Measurements from ENCODE around the gene CARD19.
"Not testable (repeated sequence)": the region's sequence is repeated elsewhere in the genome, so short reads cannot be mapped to it uniquely, and the experiment has no call there.

Gene CARD19

DNA sequence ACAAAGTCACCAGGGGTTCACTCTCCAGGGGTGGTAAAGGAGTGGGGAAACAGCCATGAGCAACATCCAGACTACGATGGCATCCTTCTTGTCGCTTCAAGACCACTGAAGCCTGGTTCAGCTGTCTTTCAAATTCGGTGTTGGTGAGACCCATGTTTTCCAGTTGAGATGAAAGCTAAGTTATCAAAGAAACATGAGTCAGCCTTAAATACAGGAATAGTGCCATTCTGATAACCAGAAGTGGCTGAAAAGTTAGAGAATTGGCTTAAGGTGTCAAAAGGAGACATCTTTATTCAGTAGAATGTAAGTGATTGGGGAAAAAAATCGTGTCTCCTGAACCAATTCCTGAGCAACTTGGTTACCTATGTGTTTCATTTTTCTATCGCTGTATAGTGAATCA is 7.0 kb upstream of the CARD19 start:
- no peak for DNase-seq

DNA sequence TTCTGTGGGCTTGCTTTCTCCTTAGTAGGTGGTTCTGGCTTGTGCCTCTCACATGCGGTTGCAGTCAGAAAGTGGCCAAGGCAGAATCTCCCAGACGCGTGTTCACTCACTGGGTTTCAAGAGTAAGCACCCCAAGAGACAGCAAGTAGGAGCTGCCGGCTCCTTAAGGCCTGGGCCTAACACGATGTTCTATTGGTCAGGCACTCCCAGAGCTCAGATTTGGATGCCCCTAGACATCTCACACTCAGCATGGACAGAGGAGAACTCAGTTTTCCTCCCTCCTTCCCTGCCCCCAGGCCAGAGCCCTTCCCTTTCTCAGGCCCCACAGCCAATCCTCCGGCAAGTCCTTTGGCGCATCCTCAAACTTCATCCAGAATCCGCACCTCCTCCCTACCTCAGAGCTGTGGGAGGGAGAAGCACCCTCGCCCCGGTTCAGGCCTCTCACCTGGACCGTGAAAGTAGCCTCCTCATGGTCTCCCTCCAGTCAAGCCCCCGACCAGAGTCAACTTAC is 6.5 kb upstream of the CARD19 start:
- no peak for DNase-seq

DNA sequence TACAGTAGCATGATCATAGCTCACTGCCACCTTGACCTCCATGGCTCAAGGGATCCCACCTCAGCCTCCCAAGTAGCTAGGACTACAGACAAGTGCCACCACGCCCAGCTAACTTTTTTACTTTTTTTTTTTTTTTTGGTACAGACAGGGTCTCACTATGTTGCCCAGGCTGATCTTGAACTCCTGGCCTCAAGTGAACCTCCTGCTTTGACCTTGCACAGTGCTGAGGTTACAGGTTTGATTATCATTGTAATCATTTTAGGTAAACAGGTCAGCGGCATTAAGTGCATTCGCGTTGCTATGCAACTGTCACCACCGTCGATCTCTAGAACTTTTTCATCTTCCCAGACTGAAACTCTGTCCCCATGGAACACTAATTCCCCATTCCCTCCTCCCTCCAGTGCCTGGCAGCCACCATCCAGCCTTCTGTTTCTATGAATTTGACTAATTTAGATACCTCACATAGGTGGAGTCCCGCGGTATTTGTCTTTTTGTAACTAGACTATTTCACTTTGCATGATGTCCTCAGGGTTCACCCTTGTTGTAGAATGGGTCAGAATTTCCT is 5.8 kb upstream of the CARD19 start:
- DNase-seq: no peak

DNA sequence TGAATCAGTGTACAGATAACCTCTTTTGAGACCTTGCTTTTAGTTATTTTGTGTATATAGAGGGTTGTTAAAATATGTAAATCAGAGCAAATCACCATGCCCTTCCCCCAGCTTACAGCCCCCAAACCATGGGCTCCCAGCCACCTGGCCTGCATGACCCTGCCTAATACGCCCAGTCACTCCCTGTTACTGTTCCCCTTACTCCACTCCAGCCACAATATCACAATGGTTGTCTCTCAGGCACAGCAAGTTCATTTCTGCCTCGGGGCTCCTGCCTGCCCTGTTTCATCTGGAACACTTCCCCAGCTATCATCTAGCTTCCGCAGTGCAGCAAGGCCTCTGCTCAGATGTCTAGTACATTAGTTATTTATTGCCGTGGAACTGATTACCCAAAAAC is 5.0 kb upstream of the CARD19 start:
- no peak for DNase-seq

DNA sequence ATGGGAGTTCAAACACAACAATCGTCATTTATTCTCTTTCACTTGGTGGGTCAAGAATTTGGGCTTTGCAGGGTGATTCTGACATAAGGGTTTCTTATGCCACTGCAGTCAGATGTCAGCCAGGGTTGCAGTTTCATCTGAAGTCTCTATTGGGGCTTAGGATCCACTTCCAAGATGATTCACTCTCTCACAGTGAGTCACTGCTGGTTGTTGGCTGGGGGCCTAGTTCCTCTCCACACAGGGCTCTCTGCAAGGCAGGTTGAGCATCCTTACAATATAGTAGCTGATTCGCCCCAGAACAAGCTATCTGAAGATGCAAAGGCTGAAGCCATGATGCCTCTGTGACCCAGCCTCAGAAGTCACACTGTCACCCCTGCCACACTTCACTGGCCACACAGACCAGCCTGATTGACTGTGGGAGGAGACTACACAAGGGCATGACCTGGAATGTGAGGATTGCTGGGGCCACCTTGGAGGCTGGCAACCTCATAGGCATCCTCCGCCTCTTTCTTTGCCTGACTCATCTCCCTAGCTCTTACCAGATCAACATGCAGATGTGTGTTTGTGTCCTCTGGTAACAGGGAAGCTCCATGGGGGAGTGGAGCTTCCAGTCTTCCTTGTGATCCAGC is 4.5 kb upstream of the CARD19 start:
- peak; percentile 92 for DNase-seq

DNA sequence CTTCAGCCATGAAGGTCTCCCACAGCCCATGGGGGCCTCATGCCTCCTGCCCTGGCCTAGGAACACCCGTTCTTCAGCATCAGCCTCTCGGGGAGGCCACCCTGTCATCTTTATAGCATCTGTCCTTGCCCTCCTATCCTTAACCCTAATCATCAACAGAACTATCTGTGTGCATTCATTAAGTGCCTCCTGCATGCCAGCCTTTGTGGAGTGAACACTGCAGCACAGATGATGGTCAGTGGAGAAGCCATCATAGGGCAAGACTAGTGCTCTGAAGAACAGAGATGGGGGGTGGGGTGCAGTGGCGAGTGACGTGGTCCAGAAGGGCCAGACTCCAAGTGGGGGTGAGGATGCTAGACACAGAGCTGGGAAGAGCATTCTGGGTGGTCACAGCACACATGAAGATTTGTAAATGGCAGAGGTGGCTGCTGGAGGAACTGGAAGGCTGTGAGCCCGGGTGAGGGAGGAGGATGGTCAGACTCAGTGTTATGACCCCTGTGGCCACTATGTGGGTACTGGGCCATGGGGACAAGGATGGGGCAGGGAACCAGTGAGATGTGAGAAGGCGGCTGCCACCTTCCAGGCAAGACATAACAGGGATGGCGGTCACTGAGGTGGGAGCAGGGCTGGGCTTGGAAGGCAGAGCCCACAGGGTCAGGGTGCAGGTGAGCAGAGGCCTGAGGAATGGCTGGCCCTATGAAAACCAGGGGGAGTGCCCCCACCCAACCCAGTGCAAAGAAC is 3.6 kb upstream of the CARD19 start:
- no peak for DNase-seq

DNA sequence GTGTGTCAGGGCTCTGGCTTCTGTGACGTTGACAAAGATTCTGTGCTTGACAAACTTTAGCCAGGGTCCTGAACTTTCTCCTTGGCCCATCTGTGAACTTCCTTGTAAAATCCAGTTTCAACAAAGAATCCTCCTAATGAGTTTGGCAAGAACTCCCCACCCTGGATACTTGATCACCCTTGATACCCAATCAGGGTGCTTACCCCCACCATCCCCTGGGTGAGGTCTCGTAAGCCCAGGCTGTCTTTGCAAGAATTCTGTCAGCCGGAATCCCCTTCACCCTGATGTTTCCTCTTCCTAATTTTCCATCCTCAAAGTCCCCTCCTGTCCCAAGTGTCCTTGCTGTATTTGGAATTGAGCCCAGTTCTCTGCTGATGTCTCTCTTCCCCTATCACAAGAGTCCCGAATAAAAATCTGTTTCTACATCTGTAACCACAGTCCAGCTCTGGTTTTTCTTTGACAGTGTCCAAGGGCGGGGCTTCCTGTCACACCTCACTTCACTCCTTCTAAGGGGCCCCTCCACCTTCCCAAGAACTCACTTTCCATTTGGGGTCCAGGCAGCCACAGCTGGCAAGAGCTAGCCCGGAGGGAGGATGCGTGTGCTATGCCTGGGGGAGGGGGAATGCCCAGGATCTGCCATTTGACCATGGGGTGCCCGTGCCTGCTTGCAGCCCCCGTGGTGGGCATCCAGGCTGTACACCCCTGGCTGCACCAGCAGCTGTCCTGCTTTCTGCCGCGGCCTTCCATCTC is 2.7 kb upstream of the CARD19 start:
- DNase-seq: no peak

DNA sequence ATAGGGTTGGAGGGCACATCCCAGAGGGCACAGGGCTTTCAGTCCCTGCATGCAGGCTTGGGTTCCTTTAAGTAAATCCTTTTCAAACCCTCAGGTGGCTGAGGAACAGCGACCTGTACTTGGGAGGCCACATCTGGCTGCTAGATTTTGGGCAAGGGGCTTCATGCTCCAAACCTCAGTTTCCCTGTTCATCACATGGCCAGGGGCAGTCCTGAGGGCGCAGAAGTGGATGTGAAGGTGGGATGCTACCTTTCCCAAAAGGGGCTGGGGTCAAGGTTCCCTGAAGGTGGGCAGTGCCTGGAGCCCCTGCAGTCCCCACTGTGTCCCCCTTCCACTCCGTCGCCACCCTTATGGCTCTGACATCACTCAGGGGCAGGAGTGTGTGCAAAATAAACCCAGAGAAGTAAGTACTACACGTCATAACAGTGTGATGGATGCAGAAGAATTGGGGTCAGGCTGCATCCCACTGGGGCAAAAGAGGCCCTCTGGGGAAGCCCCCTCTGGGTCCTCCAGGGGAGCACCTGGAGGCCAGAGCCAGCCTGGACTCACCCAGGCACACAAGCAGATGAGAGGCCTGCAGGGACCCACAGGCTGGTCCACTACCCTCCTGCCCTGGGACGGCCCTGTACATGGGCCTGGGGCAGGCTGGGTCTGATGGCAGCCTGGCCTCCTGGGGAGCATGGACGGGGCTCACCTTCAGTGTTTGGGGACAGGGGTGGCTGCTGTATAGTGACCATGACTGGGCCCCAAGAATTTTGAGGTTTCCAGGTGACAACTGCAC is 1.9 kb upstream of the CARD19 start:
- no peak for DNase-seq

DNA sequence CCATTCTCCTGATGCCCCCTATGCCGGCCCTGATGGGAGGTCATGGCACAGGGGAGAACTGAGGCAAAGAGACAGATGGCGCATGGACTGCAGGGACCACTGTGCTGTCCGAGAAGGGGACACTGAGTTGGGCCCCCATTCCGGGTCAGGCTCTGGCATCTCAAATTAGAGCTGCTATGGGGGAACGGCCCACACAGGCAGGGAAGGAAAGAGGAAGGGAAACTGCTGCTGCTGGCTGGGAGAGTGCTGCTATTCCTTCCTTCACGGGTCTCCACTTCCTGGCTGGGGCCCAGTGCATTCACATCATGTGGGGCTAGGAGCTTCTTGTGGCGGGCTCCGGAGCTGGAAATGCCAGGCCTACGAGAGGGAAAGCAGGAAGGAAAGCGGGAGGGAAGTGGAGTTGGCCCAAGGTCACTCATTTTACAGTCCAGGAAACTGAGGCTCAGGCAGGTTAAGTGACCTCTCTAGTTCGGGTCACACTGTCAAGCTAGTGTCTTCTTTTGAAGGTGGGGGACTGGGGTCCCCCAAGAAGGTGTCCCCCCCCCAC is 1.3 kb upstream of the CARD19 start:
- DNase-seq: no peak

DNA sequence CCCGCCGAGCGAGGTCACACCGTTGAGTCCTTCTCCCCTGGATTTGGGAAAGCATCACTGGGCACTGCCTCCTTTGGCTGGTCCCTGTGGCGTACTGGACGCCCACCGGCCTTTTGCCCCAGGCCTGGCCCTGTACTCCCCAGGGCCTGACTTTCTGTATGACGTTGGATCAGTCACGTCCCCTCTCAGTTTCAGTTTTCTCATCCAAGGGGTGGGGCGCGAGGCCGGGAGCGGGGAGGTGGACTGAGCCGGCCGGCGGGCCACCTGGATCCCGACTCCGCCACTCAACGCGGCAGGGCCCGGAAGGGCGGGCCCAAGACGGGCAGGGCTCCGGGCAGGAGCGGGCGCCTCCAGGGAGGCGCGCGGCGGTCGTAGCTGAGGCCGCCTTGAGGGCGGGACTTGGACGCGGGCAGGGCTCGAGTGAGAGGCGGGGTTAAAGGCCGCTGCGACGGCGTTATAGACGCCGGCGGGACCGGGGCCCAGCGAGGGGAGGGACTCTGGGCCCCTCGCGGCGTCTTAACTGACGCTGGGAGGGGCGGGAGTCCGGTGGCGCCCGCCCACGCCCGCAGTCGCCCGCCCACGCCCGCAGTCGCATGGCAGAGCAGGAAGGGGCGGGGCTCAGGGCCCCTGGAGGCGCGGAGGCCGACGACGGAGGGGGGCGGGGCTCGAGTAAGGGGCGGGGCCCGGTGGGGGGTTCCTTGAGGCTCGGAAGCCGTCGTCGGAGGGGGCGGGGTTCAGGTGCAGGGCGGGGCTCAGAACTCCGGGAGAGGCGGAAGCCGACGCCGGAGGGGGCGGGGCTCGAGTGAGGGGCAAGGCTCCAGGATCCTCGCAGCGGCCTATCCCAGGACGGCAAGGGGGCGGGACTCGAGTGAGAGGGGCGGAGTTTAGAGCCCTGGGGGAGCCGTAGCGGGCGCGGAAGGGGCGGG is 549 bp upstream of the CARD19 start:
- peak; percentile 98 for DNase-seq

DNA sequence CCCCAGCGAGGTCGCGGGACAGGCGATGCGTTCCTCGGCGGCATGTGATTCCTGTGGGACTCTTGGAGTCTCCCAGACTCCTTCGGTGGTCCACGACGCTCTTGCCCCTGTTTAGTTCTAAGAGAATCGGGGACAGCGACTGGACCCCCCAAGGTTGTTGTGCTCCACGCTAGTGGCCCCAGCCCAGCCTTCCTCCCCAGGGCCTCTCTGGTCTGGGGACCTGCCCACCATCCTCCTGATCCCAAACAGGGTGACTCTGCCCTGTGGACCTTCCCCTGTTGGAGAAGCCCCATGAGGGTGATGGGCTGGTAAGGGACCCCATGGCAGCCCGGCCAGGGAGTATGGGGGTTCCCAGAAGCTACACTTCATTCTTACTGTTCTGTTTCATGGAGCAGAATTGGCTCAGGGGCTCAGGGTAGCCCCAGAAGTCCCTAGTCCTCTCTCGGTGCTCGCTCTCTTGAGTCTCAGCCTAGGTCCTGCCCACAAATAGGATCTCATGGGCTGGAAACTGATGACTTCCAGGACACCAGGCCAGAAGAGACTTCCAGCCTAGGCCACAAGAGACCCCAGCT is 880 bp downstream of the CARD19 start:
- DNase-seq: no peak

DNA sequence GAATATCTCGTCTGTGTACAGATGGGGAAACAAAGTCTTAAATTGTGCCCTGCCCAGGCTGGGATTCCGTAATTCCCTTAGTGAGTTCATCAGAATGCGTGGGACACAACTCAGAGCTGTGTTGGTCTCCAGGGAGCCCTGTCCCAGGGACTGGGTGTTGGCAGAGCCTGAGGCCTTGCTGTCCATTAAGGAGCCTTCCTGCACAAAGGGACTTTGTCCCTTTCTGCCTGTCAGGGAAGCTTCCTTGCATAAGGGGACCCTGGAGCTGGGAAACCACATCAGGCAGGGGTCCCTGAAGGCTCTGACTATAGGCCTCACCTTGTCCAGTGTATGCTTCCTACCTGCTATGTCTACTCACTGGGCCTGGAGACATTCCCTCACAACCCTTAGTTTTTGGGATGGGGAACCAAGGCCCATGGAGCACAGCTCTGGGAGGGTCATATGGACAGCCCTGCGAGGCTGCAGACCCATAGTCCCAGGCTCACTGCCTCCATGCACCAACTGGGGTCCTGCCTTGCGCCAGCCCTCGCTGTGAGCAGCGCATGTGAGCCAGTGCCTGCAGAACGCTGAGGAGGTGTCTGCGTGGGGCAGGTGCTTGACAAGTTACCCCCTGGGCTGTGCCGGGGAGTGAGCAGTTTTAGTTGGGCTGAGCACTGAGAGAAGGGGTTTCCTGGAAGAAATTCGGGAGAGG is 1.6 kb downstream of the CARD19 start:
- DNase-seq: no peak

DNA sequence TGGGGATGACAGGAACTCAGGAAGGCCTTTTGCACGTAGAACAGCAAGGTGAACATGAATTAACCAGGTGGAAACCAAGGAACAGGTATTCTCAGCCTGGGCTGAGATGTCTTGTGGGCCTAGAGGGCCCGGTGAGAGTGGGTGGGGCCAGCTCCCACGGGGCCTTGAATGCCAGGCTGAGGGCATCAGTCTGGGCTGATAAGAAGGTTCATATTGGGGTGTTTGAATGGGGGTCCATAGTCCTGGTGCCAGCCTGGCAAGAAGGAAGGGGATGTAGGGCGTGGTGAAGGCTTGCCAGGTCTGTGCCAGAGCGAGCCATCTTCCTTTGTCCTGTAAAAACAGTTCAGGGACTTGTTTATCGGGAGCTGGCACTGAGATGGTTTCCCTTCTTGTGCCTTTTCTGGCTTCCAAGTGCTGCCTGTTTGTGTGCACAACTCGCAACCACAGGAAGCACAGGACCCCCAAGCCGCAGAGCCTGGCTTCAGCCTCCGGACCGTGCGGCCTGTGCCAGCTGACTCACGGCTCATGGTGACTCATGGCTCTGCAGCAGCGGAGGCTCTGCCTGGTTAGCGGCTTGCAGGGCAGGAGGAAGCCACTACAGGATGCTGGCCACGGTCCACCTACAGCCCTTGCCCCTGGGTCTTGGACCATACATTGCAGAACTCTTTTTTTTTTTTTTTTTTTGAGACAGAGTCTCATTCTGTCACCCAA is 2.4 kb downstream of the CARD19 start:
- DNase-seq: peak; percentile 99

DNA sequence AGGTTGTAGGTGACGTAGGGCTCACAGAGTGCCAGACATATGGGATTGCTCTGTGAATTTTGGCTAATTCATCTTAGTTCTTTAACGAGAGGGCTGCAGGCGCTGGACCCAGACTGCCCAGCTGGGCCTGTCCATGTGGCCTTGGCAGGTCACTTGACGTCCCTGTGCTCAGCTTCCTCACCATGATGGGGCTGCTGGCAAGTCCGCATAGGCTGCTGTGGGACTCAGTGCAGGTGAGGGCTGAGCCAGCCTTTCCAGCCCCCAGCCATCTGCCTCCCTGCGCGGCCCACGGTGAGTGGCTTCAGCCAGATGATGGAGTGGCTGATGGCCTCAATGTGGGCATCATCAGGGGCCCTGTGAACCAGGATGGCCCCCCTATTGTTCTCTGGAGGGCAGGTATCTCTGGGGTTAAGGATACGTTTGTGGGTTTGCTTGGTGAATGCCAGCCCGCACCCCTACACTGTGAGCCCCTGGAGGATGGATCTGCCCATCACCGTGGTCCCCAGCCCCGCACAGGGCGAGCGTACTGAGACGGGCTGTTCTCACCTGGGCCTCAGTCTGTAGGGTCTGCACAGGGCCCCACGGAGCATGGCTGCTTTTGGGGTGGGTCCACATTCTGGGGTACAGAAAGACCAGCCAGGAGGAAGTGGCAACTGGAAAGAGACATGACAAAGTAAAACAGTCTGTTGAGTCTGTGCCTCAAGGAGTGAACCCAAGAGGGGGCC is 3.7 kb downstream of the CARD19 start:
- no peak for DNase-seq

DNA sequence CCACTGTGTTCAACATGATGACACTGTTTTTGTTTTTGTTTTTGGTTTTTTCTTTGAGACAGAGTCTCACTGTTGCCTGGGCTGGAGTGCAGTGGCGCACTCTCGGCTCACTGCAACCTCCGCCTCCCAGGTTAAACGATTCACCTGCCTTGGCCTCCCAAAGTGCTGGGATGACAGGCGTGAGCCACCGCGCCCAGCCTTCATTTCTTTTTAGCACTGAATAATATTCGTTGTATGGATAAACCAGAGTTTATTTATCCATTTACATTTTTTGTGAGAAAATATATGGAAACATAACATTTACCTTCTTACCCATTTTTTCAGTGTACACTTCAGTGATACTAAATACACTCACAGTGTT is 4.2 kb downstream of the CARD19 start:
- DNase-seq: no peak

DNA sequence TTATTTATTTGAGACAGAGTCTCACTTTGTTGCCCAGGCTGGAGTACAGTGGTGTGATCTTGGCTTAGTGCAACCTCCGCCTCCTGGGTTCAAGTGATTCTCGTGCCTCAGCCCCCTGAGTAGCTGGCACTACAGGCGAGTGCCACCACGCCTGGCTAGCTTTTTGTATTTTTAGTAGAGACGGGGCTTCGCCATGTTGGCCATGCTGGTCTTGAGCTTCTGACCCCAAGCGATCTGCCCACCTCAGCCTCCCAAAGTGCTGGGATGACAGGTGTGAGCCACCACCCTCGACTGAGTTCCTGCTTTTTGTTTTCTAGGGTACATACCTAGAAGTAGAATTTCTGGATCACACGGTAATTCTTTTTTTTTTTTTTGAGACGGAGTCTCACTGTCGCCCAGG is 5.1 kb downstream of the CARD19 start:
- not testable (repeated sequence) for DNase-seq

DNA sequence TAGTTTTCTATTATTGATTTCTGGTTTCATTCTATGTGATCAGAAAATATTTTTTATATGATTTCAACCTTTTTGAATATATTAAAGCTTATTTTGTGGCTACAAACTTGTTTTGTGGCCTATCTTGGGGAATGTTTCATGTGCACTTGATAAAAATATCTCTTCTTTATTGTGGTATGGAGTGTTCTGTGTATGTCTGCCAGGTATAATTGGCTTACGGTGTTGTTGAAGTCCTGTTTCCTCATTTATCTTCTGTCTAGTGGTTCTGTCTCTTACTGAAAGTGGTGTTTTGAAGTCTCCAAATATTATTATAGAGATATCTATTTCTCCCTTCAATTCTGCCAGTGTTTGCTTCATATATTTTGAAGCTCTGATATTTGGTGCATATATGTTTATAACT is 9.6 kb downstream of the CARD19 start:
- no peak for DNase-seq

DNA sequence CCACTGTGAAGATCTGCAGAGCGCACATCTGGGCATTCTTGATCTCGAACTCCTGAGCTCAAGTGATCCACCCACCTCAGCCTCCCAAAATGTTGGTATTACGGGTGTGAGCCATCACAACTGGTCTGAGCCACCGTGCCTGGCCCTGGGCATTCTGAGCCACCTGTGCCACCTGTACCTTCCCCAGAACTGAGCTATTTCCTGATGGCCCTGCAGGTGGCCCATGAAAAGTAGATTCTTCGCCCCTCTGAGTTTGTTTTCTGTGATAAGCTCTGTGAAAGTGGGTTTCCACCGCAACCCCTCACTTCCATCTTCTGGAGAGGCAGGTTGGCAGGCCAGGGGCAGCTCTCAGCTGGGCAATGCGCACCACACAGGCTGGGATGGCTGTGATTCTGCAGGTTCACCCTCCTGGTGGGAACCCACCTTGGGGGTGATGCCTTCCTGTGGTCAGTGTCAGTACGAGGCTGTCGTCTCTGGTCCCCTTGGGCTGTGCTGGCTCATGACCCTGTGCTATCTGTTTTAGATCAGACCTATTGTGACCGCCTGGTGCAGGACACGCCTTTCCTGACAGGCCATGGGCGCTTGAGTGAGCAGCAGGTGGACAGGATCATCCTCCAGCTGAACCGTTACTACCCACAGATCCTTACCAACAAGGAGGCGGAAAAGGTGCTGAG is 11.3 kb downstream of the CARD19 start:
- no peak for DNase-seq

DNA sequence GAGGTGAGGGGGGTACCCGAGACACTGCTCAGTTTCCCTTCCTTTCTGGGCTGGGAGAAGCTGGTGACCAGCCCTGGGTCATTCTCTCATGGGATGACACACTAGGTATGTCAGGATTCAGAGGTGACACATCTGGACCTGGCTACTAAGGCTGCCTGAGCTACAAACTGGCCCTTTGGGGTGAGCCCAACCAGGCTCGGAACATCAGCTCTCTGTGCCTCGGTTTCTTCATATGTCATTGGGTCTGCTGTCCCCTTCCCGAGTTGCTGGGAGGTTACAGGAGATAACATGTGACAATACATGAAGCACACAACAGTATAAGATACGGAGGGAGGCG is 11.8 kb downstream of the CARD19 start:
- no peak for DNase-seq
